Measurements from ENCODE around the gene CPO.

DNA sequence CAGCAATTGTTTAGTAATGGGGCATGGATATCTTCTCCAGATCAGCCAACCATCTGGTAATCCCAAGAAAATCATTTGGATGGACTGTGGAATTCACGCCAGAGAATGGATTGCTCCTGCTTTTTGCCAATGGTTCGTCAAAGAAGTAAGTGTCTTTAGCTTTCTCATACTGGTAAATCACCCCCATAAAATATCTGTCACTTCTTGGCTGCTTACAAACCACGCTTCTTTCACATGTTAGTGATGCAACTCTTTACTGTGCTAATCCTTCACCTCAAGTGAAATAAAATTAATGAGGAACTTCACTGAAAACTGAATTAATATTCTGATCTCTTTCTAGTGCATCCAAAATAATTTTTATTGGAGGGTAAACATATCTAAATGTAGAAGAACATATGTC, 18.9 kb downstream of the CPO start:
- TF ChIP-seq, protein P1, sequence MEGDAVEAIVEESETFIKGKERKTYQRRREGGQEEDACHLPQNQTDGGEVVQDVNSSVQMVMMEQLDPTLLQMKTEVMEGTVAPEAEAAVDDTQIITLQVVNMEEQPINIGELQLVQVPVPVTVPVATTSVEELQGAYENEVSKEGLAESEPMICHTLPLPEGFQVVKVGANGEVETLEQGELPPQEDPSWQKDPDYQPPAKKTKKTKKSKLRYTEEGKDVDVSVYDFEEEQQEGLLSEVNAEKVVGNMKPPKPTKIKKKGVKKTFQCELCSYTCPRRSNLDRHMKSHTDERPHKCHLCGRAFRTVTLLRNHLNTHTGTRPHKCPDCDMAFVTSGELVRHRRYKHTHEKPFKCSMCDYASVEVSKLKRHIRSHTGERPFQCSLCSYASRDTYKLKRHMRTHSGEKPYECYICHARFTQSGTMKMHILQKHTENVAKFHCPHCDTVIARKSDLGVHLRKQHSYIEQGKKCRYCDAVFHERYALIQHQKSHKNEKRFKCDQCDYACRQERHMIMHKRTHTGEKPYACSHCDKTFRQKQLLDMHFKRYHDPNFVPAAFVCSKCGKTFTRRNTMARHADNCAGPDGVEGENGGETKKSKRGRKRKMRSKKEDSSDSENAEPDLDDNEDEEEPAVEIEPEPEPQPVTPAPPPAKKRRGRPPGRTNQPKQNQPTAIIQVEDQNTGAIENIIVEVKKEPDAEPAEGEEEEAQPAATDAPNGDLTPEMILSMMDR (conservative IDR thresholded peaks at IDR 0.05 in 1 of 2, IDR thresholded peaks at IDR 0.05 in 1 of 2; ENCODE audit: extremely low read depth in 1 of 2, insufficient read depth in 1 of 2, low read depth in 1 of 2, low read length in 2 of 2): no peak
- TF ChIP-seq EZH2 (IDR thresholded peaks at IDR 0.05; ENCODE audit: borderline replicate concordance, low read length): no peak

All from mammary epithelial cell (primary cell).